Ovary (tissue), 1 donor: ENCODE data around the gene VPS54.

ENCODE experiments used
- EP300 ChIP-seq: sonication (generic); formaldehyde crosslinking; IDR thresholded peaks from one replicate; pipeline ENCODE4 v1.6.1; 2017; ENCODE audit warnings: antibody characterized with exemption
- POLR2A ChIP-seq: fragments of 450-650 bp; IDR thresholded peaks from one replicate; pipeline ENCODE4 v1.6.1; 2017; ENCODE audit warnings: antibody characterized with exemption, mild to moderate bottlenecking, moderate library complexity

GRCh38 chr2:64036034-64036705, 16.9 kb upstream of the VPS54 start:
- TF ChIP-seq POLR2A (no peak), EP300 (no peak)
